K562 (cell line): Measurements from ENCODE around the gene RARA. TPM values are rescaled to one million over a fixed set of nuclear protein-coding genes. Genes with fewer than 3 reads are reported as not detected.
A peak's percentile ranks its signal among the peaks of the same experiment; 100 is the strongest.

Experiments used
- CBFB ChIP-seq: sonication (generic); formaldehyde crosslinking; IDR thresholded peaks from 2 replicates; pipeline ENCODE4 v1.4.0; 2020; ENCODE audit warnings: mild to moderate bottlenecking, missing genetic modification reagents
- CSDE1 ChIP-seq, 2 experiments: fragments of 450-650 bp; IDR thresholded peaks; 2 replicates each; pipeline ENCODE4 v1.6.1; 2016; ENCODE audit warnings: mild to moderate bottlenecking in 1 of 2
- CXXC5 ChIP-seq: fragments of 250-450 bp; sonication (Bioruptor Pico); IDR thresholded peaks from 2 replicates; pipeline ENCODE4 v1.8.0; 2022; ENCODE audit warnings: inconsistent platforms, mild to moderate bottlenecking, moderate library complexity
- GATA2 ChIP-seq: sonication (generic); formaldehyde crosslinking; IDR thresholded peaks from 2 replicates; pipeline ENCODE4 v1.4.0; 2020; ENCODE audit warnings: mild to moderate bottlenecking, missing genetic modification reagents
- HDAC6 ChIP-seq: IDR thresholded peaks from 2 replicates; pipeline ENCODE4 v1.6.1; 2012; ENCODE audit warnings: low read depth, mild to moderate bottlenecking, control low read depth, inconsistent platforms, low read length, moderate library complexity
- HLTF ChIP-seq: fragments of 450-650 bp; IDR thresholded peaks from 2 replicates; pipeline ENCODE4 v1.6.1; 2016
- KDM4B ChIP-seq, 2 experiments: fragments of 450-650 bp in 1 of 2; sonication (generic) in 1 of 2; IDR thresholded peaks; 2 replicates each; pipeline ENCODE4 v1.6.1; 2016 to 2017; ENCODE audit warnings: borderline replicate concordance in 2 of 2, antibody characterized with exemption in 1 of 2, low read depth in 1 of 2, mild to moderate bottlenecking in 1 of 2
- MAZ ChIP-seq, 2 experiments: fragments of 450-650 bp in 1 of 2; sonication (generic) in 1 of 2; formaldehyde crosslinking; IDR thresholded peaks in 1 of 2; conservative IDR thresholded peaks in 1 of 2; 2 replicates each; pipeline versions ENCODE4 v1.4.0 to v1.5.0; 2020; ENCODE audit warnings: mild to moderate bottlenecking in 1 of 2, missing genetic modification reagents in 1 of 2
- MYBL2 ChIP-seq, 2 experiments: fragments of 450-650 bp in 1 of 2; sonication (generic) in 1 of 2; formaldehyde crosslinking in 1 of 2; IDR thresholded peaks; 2 replicates each; pipeline versions ENCODE4 v1.6.1 to v1.8.1; 2017 to 2022; ENCODE audit warnings: borderline replicate concordance in 1 of 2, inconsistent platforms in 1 of 2, low read depth in 1 of 2, mild to moderate bottlenecking in 1 of 2, missing genetic modification reagents in 1 of 2, moderate library complexity in 1 of 2
- PHB ChIP-seq: fragments of 250-450 bp; sonication (Bioruptor Pico); IDR thresholded peaks from 2 replicates; pipeline ENCODE4 v1.5.0; 2021
- PTBP1 ChIP-seq: fragments of 200-400 bp; formaldehyde crosslinking; IDR thresholded peaks from 2 replicates; pipeline ENCODE4 v1.6.1; 2017; ENCODE audit warnings: low read depth, low read length
- RBFOX2 ChIP-seq: fragments of 200-400 bp; formaldehyde crosslinking; IDR thresholded peaks from 2 replicates; pipeline ENCODE4 v1.6.1; 2017; ENCODE audit warnings: low read depth, mild to moderate bottlenecking, low read length, moderate library complexity
- RFX7 ChIP-seq: fragments of 250-450 bp; sonication (Bioruptor Pico); IDR thresholded peaks from 2 replicates; pipeline ENCODE4 v1.5.1; 2021; ENCODE audit warnings: mild to moderate bottlenecking
- STAT5B ChIP-seq: fragments of 250-450 bp; sonication (Bioruptor Pico); IDR thresholded peaks from 2 replicates; pipeline ENCODE4 v1.8.0; 2021; ENCODE audit warnings: mild to moderate bottlenecking, inconsistent platforms
- ZNF431 ChIP-seq: sonication (generic); formaldehyde crosslinking; IDR thresholded peaks from 2 replicates; pipeline ENCODE4 v1.8.0; 2022; ENCODE audit warnings: mild to moderate bottlenecking, missing genetic modification reagents
- polyA plus RNA-seq, 8 experiments: library from polyadenylated mRNA; depleted of rRNA in 4 of 8; stranded (reverse) in 5 of 8; unstranded in 3 of 8; fragments of >200 nt; fragmentation: Nextera tagmentation in 2 of 8; fragmentation: Illumina TruSeq in 1 of 8; extraction: Ambion mirVana in 2 of 8; extraction: Trizol in 1 of 8; gene quantifications; 2 replicates each; pipeline versions ENCODE4 v1.2.1 to v1.2.3, GENCODE V29; 2011 to 2014; ENCODE audit warnings: inconsistent platforms in 1 of 8, missing spikeins in 1 of 8
- total RNA-seq, 7 experiments: library from RNA; depleted of rRNA in 6 of 7; stranded (reverse); fragments of >200 nt in 6 of 7; fragmentation: Illumina TruSeq in 2 of 7; extraction: Trizol in 2 of 7; gene quantifications; 2 replicates each; pipeline versions ENCODE4 v1.2.1 to v1.2.3, GENCODE V29; 2011 to 2021; ENCODE audit warnings: low replicate concordance in 1 of 7
- TF ChIP-seq, protein P1 (sequence below): fragments of 250-450 bp; sonication (Bioruptor Pico); IDR thresholded peaks from 2 replicates; pipeline ENCODE4 v1.9.0; 2021; ENCODE audit warnings: mild to moderate bottlenecking, inconsistent platforms
- TF ChIP-seq, protein P2 (sequence below): fragments of 250-450 bp; sonication (Bioruptor Pico); IDR thresholded peaks from 2 replicates; pipeline ENCODE4 v1.4.0; 2020; ENCODE audit warnings: mild to moderate bottlenecking, moderate library complexity
- TF ChIP-seq, protein P3 (sequence below): fragments of 250-450 bp; sonication (Bioruptor Pico); IDR thresholded peaks from 2 replicates; pipeline ENCODE4 v1.8.0; 2021; ENCODE audit warnings: moderate library complexity, mild to moderate bottlenecking, inconsistent platforms
- TF ChIP-seq, protein P4 (sequence below): fragments of 450-650 bp; IDR thresholded peaks from one replicate; pipeline ENCODE4 v1.6.1; 2018; ENCODE audit warnings: mild to moderate bottlenecking, moderate library complexity; ENCODE audit not compliant: partially characterized antibody

RARA gene
- total and polyA plus RNA-seq, 9 of the 15 experiments (the other 6 are each of a cell fraction or from before 2014, with no cell fraction given) = 0.10 to 28.0 (median 7.9) TPM

DNA sequence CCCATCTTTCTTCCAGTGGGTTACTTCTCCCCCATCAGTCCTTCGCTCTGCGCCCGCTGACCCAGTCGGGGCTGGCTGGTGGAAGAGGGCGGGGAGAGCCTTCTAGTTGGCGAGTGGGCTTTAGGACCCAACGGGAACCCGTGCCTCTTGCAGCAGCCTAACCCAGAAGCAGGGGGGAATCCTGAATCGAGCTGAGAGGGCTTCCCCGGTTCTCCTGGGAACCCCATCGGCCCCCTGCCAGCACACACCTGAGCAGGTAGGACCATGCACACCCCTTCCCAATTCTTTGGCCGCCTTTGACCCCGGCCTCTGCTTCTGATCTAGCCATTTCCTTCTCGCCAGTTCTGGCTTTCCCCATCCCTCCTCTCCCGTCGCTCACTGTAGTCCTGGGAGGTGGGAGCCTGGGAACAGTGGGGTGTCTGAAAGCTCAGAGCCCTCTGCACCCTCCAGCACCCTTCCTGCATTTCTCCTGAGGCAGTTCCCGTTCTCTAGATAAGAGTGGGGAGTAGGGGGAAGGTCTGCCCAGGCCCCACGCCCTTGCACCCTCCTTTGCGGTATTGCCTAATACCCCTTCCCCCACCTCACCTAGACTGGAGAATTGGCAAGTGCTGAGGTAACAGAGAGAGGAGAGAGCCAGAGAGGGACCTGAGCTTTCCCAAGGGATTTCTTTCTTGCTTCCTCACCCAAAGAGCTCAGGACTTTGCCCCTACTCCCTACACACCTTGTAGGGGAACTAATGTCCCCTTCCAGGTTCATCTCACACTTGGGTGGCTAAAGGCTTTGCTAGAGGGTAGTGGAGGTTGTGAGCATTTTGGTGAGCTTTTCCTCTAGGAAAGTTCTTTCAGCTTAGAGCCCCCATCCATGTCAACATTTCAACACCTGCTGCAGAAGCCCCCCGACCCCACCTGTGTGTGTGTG is at the start of gene RARA (continued):
- TF ChIP-seq, protein P1, sequence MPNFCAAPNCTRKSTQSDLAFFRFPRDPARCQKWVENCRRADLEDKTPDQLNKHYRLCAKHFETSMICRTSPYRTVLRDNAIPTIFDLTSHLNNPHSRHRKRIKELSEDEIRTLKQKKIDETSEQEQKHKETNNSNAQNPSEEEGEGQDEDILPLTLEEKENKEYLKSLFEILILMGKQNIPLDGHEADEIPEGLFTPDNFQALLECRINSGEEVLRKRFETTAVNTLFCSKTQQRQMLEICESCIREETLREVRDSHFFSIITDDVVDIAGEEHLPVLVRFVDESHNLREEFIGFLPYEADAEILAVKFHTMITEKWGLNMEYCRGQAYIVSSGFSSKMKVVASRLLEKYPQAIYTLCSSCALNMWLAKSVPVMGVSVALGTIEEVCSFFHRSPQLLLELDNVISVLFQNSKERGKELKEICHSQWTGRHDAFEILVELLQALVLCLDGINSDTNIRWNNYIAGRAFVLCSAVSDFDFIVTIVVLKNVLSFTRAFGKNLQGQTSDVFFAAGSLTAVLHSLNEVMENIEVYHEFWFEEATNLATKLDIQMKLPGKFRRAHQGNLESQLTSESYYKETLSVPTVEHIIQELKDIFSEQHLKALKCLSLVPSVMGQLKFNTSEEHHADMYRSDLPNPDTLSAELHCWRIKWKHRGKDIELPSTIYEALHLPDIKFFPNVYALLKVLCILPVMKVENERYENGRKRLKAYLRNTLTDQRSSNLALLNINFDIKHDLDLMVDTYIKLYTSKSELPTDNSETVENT (CRISPR knock-in tag) = no peak
- no peak for TF ChIP-seq MYBL2 (IDR thresholded peaks at IDR 0.05; ENCODE audit: low read depth)
- no peak for TF ChIP-seq MYBL2 (CRISPR knock-in tag; IDR thresholded peaks at IDR 0.05; ENCODE audit: borderline replicate concordance)
- 0 out of 4 replicates have a peak, but pooled peaks of 1 of the 2 experiments have one; percentile 14 for TF ChIP-seq MAZ (CRISPR knock-in tag; conservative IDR thresholded peaks at IDR 0.05 in 1 of 2, IDR thresholded peaks at IDR 0.05 in 1 of 2)
- TF ChIP-seq, protein P2, sequence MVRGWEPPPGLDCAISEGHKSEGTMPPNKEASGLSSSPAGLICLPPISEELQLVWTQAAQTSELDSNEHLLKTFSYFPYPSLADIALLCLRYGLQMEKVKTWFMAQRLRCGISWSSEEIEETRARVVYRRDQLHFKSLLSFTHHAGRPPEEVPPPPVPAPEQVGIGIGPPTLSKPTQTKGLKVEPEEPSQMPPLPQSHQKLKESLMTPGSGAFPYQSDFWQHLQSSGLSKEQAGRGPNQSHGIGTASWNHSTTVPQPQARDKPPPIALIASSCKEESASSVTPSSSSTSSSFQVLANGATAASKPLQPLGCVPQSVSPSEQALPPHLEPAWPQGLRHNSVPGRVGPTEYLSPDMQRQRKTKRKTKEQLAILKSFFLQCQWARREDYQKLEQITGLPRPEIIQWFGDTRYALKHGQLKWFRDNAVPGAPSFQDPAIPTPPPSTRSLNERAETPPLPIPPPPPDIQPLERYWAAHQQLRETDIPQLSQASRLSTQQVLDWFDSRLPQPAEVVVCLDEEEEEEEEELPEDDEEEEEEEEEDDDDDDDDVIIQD (CRISPR knock-in tag) = no peak
- TF ChIP-seq, protein P3, sequence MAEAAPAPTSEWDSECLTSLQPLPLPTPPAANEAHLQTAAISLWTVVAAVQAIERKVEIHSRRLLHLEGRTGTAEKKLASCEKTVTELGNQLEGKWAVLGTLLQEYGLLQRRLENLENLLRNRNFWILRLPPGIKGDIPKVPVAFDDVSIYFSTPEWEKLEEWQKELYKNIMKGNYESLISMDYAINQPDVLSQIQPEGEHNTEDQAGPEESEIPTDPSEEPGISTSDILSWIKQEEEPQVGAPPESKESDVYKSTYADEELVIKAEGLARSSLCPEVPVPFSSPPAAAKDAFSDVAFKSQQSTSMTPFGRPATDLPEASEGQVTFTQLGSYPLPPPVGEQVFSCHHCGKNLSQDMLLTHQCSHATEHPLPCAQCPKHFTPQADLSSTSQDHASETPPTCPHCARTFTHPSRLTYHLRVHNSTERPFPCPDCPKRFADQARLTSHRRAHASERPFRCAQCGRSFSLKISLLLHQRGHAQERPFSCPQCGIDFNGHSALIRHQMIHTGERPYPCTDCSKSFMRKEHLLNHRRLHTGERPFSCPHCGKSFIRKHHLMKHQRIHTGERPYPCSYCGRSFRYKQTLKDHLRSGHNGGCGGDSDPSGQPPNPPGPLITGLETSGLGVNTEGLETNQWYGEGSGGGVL = no peak
- TF ChIP-seq CBFB (CRISPR knock-in tag) = no peak
- TF ChIP-seq RBFOX2 = 0 out of 2 replicates have a peak, but pooled peaks have one; percentile 23
- TF ChIP-seq CSDE1 (IDR thresholded peaks at IDR 0.05) = no peak
- TF ChIP-seq CXXC5 = 0 out of 2 replicates have a peak, but pooled peaks have one; percentile 8
- TF ChIP-seq HDAC6 = no peak
- TF ChIP-seq HLTF = no peak
- no peak for TF ChIP-seq GATA2
- TF ChIP-seq ZNF431 (CRISPR knock-in tag) = no peak
- 0 out of 4 replicates have a peak, but pooled peaks of 1 of the 2 experiments have one; percentile 41 for TF ChIP-seq KDM4B (IDR thresholded peaks at IDR 0.05; ENCODE audit: borderline replicate concordance in 2 of 2, low read depth in 1 of 2)
- TF ChIP-seq STAT5B = no peak
- no peak for TF ChIP-seq PTBP1
- 0 out of 2 replicates have a peak, but pooled peaks have one; percentile 9 for TF ChIP-seq PHB (CRISPR knock-in tag)
- TF ChIP-seq, protein P4, sequence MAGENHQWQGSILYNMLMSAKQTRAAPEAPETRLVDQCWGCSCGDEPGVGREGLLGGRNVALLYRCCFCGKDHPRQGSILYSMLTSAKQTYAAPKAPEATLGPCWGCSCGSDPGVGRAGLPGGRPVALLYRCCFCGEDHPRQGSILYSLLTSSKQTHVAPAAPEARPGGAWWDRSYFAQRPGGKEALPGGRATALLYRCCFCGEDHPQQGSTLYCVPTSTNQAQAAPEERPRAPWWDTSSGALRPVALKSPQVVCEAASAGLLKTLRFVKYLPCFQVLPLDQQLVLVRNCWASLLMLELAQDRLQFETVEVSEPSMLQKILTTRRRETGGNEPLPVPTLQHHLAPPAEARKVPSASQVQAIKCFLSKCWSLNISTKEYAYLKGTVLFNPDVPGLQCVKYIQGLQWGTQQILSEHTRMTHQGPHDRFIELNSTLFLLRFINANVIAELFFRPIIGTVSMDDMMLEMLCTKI = no peak
- TF ChIP-seq RFX7 = no peak
